C4-2B (cell line): ENCODE data around the gene PTGS2.

Experiments used
- ZFX ChIP-seq: fragments of 450-650 bp; IDR thresholded peaks from 2 replicates; pipeline ENCODE4 v1.6.1; 2017
- TF ChIP-seq, protein P1 (sequence below): fragments of 450-650 bp; conservative IDR thresholded peaks from 2 replicates; pipeline ENCODE4 v1.5.1; 2017; ENCODE audit warnings: mild to moderate bottlenecking

DNA sequence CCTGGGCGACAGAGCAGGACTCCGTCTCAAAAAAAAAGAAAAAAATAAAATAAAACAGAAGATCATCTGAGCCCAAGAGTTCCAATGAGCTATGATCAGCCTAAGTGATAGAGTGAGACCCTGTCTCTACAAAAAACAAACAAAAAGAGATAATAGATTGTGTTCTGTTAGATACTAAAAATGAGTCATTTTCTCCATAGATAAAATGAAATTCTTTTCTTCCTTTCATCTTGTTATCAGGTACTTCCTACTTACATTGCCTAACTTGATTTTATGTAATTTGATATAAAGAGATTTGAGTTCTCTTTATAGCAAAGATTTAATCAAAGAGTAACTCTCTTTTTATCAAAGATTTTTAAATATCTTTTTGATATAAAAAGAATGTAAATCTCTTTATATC lies 19.3 kb upstream of the PTGS2 start:
- TF ChIP-seq, protein P1, sequence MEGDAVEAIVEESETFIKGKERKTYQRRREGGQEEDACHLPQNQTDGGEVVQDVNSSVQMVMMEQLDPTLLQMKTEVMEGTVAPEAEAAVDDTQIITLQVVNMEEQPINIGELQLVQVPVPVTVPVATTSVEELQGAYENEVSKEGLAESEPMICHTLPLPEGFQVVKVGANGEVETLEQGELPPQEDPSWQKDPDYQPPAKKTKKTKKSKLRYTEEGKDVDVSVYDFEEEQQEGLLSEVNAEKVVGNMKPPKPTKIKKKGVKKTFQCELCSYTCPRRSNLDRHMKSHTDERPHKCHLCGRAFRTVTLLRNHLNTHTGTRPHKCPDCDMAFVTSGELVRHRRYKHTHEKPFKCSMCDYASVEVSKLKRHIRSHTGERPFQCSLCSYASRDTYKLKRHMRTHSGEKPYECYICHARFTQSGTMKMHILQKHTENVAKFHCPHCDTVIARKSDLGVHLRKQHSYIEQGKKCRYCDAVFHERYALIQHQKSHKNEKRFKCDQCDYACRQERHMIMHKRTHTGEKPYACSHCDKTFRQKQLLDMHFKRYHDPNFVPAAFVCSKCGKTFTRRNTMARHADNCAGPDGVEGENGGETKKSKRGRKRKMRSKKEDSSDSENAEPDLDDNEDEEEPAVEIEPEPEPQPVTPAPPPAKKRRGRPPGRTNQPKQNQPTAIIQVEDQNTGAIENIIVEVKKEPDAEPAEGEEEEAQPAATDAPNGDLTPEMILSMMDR = no peak
- no peak for TF ChIP-seq ZFX
